Stimulated activated CD4-positive, alpha-beta T cell treated with anti-CD3 and anti-CD28 coated beads, Interleukin-2, amount 100 ng/mL, for 24 hours (primary cell): ENCODE results near the gene RBCK1.
A peak's percentile ranks its signal among the peaks of the same experiment; 100 is the strongest.
"Not testable (repeated sequence)": the region's sequence is repeated elsewhere in the genome, so short reads cannot be mapped to it uniquely, and the experiment has no call there.

Experiments used
- DNase-seq, 2 donors: peaks; one replicate each; pipeline ENCODE4 v3.0.0-alpha.2; 2020

Gene RBCK1

DNA sequence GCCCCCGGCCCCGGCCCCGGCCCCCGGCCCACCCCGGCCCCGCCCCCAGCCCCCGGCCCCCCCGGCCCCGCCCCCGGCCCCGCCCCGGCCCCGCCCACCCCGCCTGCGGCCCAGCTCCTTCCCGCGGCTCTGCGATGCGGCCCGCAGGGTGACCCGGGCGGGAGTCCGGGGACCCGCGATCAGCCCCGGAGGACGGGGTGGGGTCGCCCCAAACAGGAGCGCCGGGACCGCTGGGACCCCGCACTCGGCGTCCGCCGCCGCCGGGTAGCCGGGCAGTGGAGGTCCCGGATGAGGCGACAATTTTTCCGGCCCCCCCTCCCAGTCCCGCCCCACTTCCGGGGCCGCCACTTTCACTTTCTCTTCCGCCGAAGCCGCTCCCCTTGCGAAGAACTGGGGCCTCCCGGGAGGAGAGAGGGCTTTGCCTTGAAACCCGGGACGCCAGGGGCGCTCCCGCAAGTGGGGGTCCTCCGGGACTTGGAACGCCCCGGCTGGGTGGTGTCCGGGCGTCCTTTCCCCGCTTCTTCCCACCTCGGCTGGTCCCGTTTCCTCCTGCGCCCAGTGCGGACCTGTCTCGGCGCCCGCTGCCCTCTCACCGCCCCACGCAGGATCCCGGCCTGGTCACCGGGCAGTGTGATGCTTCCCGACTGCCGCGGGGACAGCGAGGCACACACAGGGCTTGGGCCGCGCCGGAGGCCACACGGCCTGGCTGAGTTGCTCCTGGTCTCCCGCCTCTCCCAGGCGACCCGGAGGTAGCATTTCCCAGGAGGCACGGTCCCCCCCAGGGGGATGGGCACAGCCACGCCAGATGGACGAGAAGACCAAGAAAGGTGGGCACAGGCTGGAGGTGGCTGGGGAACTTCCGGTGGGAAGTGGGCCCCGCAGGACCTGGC, at the start of gene RBCK1:
Gene RBCK1, plus strand, starts transcription at position 347 of the 890 bp plus-strand sequence. Its CDS starts 459 bp downstream, at position 806.
- peak; percentile 86 to 90 for DNase-seq

DNA sequence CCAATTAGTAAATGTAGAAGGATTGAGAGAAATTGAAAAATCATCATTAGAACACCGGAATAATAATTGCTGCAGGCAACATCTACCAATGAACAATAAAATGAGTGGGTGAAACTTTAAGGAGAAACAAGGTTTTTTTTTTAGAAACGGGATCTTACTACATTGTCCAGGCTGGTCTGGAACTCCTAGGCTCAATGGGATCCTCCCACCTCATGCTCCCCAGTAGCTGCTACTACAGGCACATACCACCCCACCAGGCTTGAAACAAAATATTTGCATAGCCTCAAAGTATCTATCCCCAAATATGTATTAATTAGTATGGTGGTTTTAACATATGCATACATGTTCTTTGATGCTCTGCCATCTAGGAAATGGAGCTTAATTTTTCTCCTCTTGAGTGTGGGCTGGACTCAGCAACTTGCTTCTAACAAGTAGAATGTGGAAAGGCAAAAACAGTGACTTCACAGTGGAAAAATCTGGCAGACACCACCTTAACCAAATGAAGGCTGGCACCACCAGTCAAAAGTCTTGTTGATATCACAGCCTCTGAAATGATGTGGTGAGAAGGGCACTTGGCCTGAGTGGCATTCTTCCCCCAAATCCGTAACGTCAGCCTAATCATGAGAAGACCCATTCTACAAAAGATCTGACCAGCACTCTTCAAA, 49.1 kb upstream of the RBCK1 start:
- DNase-seq = no peak

DNA sequence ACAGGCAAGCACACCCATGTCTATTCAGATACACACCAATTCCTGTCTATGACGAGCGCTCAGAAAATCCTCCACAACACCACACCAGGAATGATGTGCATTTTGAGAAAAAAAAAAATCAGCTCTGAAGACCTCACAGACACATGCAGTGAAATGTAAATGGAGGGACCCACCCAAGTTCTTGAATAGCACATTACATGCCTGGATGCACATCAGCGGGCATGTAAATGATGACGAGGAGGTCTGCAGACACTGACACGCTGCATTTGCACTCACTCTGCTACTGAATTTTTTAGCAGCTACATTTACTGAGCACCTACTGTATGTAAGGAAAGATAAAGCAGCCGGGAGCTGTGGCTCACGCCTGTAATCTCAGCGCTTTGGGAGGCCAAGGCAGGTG, 46.5 kb upstream of the RBCK1 start:
- DNase-seq = no peak

DNA sequence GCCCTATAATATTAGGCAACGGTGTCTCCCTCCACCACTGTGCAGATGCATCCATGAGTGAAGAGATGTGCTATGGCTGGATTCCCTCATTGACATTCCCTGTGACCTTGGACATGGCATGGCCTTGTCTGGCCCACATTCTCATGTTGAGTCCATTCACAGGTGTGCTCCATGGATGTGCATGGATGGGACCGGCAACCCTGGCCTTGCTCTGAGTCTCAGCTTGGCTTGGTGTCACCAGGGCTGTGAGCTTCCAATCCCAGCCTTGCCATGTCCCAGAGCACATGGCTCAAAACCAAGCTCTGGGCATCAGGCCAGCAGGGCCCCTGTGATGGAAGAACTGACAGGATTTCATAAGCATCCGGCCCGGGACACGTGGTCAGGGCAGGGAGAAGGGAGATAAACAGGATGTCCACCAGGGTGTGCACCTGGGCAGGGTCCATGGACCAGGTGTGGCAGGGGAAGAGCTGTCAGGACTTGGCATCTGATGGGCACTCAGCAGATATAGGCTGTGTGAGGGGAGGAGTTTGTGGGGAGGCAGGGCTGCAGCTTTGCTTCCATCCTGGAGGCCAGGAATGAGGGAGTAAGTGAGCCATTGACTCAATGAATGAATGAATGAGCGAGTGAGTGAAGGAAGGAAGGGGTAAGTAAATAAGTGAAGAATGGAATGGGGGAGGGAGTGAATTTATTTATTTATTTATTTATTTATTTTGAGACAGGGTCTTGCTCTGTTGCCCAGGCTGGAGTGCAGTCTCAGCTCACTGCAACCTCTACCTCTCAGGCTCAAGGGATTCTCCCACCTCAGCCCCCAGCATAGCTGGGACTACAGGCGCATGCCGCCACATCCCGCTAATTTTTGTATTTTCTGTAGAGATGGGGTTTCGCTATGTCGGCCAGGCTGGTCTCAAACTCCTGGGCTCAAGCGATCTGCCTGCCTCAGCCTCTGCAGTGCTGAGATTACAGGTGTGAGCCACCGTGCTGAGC, 45.5 kb upstream of the RBCK1 start:
- peak; percentile 37 to 58 for DNase-seq

DNA sequence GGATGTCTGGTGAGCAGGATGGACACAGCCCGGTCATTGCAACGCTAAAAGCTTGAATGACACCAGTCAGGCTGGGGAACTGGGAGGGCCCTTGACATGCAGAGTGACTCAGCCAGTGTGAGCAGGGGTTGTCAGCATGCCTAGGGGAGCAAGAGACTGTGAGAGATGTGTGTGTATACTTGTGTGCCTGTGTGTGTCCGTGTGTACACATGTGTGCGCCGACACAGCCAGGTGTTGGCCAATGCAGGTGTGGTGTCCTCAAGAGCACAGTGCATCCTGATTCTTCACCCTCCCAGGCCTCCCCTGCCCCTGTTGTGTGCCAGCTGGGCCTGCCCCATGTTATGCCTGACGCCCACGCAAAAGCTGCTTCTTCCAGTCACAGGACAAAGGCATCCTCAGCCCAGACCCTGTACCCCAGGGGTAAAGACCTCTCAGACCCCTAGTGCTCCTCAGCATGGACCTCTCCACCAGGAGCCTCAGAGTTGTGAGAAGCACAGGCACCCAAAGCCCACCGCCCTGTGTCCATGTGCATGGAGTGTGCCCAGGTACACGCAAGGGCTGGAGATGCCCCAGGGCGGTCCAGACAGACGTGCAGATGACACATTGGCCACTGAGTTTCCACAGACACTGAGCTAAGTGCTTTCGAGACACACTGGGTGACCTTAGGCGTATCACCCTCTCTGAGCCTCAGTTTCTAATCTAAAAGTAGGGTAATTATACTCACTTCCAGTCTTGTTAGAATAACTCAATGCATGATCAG, 44.6 kb upstream of the RBCK1 start:
- no peak for DNase-seq

DNA sequence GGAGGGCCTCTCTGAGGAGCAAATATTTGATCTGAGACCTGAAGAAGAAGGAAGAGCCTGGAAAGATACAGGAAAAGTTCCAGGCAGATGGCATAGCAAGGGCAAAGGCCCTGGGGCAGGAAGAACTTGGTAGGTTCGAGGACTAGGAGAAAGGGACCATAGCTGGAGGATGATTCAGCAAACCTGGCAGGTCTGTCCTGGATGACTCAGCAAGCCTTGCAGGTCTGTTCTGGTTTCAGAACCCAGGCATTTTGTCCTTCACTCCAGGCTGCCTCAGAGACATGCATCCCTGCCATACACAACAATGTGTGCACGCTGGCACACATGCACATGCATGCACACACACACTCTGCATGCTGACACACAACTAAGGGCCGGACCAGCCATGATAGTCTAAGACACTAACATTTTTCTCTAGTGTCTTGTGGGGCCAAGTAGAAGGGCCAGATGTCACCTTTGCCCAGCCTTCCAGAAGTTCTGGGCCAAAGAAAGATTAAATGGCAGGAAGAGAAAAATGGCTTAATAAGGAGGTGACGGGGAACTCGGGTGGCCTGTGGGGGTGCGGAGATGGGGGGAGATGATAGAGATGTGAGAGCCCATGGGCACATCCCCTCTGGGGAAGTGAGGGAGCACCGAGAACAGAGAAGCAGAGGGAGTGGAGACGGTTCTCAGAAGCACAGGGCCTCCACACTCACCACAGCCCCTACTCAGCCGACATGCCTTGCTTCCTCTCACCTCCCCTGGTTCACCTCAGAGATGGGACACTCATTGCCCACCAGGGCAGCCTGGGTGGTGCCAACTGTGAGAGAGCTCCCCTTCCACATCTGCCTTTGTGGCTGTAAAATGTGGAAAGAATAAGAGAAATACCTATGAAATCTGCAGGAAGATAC, 42.9 kb upstream of the RBCK1 start:
- no peak for DNase-seq

DNA sequence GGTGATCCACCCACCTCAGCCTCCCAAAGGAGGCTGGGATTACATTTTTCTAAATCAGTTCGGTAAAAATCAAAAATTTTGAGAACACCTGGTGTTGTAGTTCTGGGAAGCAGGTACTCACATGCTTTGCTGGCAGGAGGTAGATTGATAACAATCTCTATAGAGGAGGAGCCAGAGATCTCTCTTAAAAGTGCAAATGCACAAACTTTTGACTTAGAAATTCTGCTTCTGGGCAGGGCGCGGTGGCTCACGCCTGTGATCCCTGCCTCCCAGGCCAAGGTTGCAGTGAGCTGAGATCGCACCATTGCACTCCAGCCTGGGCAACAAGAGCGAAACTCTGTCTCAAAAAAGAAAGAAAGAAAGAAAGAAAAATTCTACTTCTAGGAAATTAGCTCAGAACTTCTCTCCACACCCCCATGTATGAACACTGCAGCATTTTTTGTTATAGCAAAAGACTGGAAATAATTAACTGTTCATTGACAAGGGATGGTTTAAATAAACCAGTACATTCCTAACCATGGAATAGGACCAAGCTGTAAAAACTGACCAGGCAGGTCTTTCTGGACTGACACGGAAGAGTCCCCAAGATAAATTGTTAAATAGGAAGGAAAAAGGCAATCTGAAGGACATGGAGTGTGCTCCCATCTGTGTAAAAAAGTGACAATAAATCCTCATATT, 41.9 kb upstream of the RBCK1 start:
- no peak for DNase-seq

DNA sequence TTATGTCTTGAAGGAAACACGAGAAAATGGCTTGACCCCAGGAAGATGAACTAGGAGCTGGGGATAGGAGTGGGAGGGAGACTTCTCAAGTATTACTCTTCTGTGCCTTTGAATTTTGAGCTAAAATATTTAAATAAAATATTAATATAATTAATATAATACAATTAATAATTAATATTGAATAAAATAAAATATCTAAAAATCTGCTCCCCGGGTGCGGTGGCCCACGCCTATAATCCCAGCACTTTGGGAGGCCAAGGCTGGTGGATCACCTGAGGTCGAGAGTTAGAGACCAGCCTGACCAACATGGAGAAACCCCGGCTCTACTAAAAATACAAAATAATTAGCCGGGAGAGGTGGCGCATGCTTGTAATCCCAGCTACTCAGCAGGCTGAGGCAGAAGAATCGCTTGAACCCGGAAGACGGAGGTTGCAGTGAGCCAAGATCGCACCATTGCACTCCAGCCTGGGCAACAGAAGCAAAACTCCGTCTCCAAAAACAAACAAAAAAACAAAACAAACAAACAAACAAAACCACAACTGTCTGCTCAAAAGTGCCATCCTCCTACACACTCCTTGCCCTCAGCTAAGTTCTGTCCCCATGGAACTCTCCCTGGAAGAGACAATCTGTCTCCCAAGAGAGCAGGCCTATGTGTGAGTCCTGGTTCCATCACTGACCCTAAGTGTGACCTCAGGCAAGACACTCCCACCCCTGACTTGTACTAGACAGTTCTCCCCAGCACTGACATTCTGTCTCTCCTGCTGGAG, 41.2 kb upstream of the RBCK1 start:
- DNase-seq = no peak

DNA sequence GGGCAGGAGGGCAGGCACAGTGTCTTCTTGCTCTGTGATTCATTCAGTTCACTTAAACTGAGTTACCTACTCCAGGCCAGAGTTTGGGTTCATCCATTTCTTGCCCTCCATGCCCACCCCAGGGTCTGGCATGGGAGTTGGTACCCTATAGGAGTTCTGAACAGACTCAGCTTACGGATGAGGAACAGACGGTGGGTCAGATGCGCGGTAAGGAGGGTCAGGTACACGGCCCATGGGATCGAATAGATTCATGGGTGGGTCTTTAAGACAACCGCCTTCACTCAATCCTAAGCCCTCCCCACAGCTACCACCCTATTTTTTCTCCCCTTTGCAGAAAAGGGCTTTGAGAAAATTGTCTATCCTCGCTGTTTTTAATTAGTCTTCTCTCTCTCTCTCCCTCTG, 40.6 kb upstream of the RBCK1 start:
- no peak for DNase-seq

DNA sequence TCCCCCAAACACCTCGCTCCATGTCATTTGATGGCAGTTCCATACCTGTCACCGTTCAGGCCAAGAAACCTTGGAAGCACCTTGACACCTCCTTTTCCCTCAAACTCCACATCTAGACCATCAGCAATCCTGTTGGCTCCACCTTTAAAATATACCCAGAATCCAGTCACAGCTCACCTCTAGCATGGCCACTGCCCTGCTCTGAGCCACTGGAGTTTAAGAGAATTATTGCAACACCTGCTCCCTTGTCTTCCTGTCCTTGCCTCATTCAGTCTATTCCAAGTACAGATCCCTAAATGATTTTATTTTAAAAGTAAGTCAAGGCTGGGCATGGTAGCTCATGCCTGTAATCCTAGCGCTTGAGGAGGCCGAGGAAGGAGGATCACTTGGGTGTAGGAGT, 39.2 kb upstream of the RBCK1 start:
- no peak for DNase-seq

DNA sequence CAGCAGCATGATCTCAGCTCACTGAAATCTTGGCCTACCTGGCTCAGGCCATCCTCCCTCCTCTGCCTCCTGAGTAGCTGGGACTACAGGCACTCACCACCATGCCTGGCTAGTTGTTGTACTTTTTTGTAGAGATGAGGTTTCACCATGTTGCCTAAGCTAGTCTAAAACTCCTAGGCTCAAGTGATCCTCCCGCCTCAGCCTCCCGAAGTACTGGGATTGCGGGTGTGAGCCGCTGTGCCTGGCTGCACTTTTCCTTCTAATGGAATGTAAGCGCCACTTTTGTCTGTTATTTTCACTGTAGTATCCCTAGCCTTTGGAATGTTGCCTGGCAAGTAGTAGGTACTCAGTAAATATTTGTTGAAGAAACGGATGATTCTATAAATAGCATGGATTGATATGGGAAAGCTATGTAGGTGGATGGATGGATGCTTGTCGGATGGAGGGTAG, 37.9 kb upstream of the RBCK1 start:
- DNase-seq = no peak

DNA sequence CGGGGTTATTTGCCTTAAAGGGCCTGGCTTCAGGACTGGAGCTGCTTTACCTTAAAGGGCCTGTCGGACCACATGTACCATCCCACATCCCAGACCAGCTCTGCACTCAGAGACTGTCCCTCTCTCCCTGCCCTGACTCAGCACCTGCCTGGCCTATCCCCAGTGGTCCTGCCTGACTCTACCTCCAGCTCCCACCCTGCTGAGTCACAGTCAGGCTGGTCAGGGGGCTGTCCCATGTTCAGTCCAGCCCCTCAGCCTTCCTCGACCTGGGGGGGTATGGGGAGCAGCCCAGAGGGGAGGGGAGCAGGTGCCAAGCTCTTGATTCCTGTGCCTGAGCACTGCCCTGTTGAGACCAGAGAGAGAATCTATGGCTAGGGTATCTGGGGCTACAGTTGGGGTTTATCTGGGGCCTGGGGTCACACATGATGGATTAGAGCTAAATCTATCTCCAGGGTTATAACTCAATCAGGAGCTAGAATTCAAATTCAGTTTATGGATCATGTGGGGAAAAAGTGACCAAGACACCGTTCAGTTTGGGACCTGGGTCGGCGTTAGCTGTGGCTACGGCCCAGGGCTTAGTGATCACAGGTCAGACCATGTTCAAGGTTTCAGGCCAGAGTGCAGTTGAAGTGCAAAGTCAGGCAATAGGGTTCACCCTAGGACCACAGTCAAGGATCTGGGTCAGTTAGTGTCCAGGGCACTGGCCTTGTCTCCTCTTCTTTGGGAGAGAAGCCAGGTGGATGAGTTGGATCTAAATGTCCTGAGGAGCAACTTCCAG, 36.9 kb upstream of the RBCK1 start:
- no peak for DNase-seq

DNA sequence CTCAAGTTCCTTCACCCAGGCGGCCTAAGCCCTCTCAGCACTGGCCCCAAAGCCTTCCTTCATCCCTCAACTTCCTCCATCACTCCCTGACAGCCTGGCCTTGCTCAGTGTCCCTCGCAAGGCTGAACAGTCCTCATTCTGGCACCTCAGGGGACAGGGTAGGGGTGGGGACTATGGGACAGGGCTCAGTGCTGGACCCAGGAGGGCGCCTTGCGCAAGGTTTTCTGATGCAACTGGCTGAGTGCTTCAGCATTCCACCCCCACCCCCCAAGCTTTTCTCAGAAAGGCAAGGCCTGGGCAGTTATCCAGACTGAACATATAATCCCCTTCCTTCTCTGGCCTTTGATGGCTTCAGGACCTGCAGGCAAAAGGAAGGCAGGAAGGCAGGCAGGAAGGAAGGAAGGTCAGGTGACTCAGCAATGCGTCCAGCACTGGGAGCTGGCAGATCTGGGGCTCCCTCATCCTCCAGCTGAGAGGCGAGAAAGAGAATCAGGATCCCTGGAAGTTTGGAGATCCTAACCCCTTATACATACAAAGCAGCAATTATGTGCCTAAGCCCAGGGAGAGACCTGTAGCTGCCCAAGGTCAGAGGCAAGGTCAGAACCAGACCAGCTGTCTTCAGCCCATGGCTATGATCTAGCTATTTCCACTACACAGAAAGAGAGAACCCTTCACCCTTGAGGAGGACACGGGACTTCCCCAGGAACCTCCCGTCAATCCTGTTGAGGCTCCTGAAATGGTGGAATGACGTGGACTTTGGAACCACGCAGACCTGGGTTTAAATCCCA, 36.1 kb upstream of the RBCK1 start:
- DNase-seq = no peak

DNA sequence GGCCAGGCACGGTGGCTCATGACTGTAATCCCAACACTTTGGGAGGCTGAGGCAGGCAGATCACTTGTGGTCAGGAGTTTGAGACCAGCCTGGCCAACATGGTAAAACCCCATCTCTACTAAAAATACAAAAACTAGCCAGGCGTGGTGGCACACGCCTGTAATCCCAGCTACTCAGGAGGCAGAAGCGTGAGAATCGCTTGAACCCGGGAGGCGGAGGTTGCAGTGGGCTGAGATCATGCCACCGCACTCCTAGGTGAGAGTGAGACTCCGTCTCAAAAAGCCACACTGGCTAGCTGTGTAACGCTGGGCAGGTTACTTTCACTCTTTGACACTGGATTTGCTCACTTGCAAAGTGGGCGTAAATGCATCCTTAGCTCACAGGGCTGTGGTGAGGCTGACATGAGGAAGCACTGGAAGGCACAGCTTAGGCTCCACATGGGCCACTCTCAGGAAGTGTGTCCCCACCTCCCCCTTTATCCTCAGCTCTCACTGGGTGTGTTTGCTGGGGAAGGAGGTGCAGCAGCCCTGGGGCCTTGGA, 35.5 kb upstream of the RBCK1 start:
- not testable (repeated sequence) for DNase-seq

DNA sequence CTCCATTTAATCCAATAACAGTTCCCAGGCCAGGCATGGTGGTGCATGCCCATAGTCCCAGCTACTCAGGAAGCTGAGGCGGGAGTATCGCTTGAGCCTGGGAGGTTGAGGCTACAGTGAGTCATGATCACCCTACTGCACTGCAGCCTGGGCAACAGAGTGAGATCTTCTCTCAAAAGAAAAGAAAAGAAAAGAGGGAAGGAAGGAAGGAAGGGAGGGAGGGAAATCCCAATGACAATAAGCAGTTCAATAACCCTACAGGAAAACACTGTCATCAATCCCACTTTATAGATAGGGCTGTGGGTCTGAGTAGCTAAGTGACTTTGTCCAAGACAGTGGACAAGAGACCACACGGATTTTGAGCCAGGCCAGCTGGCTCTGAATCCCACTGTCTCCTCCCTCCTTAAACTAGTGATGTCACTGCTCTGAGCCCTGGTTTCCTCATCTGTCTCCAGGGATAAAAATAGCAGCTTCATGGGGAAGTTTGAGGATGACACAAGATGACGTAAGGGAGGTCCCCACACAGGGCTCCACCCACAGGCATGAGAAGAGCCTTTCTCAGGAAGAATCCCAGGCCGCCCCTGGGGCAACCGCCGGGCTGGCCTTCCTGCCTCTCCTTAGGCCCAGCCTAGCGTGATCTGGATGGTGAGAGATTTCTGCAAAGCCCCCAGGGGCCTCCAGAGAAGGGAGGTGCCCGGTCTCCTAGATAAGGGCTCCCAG, 34.8 kb upstream of the RBCK1 start:
- DNase-seq = no peak

DNA sequence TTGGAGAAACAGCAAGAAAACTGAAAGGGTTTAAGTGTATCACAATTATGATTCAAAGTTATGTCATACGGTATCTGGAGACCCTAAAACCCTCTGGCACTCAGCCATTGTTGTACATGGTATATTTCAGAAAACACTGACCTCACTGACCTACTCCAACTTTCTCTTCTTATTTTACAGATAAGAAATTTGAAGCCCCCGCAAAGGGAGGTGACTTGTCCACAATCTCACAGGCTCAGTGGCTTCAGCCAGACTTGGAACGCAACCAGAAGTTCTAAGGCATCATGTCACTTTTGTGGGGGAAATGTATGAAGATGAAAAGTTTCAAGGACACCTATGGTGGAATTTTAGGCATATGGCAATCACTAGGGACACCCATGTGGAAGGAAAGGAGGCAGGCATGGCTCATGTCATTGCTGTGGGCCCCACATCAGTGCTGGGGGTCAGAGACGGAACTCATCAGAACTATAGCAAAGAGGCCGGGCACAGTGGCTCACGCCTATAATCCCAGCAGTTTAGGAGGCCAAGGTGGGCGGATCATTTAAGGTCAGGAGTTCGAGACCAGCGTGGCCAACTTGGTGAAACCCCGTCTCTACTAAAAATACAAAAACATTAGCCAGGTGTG, 32.7 kb upstream of the RBCK1 start:
- DNase-seq = no peak

DNA sequence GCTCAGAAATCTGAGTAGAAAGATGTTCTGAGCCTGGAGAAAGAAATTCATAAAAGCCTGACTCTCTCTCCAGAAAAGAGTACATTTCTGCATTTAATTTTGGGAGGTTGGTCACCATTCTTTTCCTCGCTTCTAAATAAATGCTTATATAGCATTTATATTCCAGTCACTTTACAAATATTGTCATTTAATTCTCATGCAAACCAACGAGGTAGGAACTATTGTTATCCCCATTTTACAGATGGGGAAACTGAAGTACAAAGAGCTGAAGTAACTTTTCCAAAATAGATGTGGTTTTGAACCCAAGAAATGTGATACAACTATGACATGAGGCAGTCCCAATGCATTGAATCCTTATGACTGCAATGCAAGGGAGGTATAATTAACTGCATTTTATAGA, 32.0 kb upstream of the RBCK1 start:
- no peak for DNase-seq
